ENCODE data around the gene CASR. TPM values are rescaled to one million over a fixed set of nuclear protein-coding genes. Genes with fewer than 3 reads are reported as not detected.

CASR gene
- total RNA-seq, 4 donors from 2014 or later = under 0.01 to 0.19 TPM; not detected in 2

GRCh38 chr3:122245513-122246174, 62.2 kb downstream of the CASR start:
- H3K4me1 ChIP-seq = no peaks in the 10 kb centered on the region
- no peak overlapping the region for H3K4me3 ChIP-seq
- intact Hi-C loops (cut with DNase I) = loop anchor here (10.0 kb wide), 1 partner anchor 1581 kb away; no protein-coding TSS in a partner anchor
- WGBS = 51% methylated on average over 7 of the region's 7 CpGs
- TF ChIP-seq, protein P1, sequence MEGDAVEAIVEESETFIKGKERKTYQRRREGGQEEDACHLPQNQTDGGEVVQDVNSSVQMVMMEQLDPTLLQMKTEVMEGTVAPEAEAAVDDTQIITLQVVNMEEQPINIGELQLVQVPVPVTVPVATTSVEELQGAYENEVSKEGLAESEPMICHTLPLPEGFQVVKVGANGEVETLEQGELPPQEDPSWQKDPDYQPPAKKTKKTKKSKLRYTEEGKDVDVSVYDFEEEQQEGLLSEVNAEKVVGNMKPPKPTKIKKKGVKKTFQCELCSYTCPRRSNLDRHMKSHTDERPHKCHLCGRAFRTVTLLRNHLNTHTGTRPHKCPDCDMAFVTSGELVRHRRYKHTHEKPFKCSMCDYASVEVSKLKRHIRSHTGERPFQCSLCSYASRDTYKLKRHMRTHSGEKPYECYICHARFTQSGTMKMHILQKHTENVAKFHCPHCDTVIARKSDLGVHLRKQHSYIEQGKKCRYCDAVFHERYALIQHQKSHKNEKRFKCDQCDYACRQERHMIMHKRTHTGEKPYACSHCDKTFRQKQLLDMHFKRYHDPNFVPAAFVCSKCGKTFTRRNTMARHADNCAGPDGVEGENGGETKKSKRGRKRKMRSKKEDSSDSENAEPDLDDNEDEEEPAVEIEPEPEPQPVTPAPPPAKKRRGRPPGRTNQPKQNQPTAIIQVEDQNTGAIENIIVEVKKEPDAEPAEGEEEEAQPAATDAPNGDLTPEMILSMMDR (IDR thresholded peaks at IDR 0.05) = no peak
- TF ChIP-seq POLR2AphosphoS5 (IDR thresholded peaks at IDR 0.05) (no peak), POLR2A (IDR thresholded peaks at IDR 0.05; ENCODE audit: low read depth) (no peak), EP300 (IDR thresholded peaks at IDR 0.05) (no peak)
- H3K9me3 ChIP-seq = no peaks in the 10 kb centered on the region
- no peaks in the 10 kb centered on the region for H3K27me3 ChIP-seq
- H3K27ac ChIP-seq (replicated peaks in 1 of 4) = no peak overlapping the region
- no peak for DNase-seq (ENCODE audit: extremely low spot score)
- no peaks in the 10 kb centered on the region for H3K36me3 ChIP-seq

DNA sequence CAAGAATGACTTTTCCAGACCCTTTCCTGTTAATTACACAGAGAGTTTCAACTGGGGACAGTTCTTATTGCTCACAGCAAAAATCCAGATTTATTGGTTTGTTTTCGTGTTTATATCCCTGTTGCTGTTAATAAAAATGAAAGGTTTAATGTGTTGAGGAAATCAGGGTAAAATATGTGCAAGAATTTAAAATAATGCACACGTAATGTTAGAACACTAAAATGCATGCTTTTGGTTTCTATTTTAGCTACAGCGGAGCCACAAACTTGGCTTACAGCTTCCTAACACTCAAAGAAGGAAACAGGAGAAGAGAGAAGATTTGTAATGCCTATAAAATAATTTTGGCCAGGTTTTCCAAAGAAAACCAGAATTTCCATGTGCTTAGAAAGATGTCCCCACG, 62.7 kb downstream of the CASR start:
- intact Hi-C loops (cut with DNase I) = loop anchor here (10.0 kb wide), 1 partner anchor 1581 kb away; no protein-coding TSS in a partner anchor

DNA sequence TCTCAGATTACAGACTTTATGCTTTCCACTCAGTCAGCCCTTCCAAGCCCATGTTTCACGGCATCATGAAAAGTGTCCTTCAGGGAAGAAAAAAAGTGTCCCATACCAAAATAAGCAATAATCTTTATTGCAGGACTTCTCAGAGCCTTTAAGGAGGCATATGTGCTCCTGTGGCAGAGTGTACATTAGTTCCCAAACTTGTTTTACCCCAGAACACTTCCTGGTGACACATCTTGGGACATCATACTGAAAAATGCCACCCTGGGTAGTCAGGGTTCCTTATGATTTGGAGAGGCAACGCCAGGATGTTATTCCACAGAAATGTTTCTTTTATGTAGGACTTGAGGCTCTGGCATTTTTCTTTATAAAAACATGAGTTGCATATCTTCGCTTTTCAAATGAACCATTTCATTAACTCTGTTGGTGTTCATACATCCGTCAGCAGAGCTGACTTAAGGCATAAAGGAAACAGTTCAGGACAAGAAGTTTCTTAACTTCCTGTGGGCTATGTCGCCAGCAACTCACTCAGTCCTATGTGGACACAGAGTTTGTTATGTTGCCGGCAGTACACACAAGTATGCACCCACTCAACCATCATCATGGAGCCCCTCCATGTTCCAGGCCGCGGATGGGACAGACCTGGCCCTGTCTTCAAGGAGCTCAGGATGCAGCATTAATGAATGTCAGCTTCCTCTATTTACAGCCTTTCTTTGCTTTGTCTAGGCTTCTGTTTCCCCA, 63.8 kb downstream of the CASR start:
- H3K4me3 ChIP-seq = no peak overlapping the region
- no peaks in the 10 kb centered on the region for H3K4me1 ChIP-seq
- H3K36me3 ChIP-seq = no peaks in the 10 kb centered on the region
- DNase-seq (ENCODE audit: extremely low spot score) = no peak
- intact Hi-C loops (cut with DNase I) = loop anchor here (10.0 kb wide), 1 partner anchor 1582 kb away; no protein-coding TSS in a partner anchor
- TF ChIP-seq, protein P1 (IDR thresholded peaks at IDR 0.05) = no peak
- peak overlapping the region in 3 of 4 donors; percentile 20 to 40 (median 26) for H3K27ac ChIP-seq (replicated peaks in 1 of 4)
- no peaks in the 10 kb centered on the region for H3K27me3 ChIP-seq
- 67% methylated on average over 8 of the region's 8 CpGs for WGBS
- no peaks in the 10 kb centered on the region for H3K9me3 ChIP-seq

More for the DNA sequence above, 62.7 kb downstream of the CASR start:
- H3K4me3 ChIP-seq = no peak overlapping the region
- no peaks in the 10 kb centered on the region for H3K4me1 ChIP-seq
- no peaks in the 10 kb centered on the region for H3K36me3 ChIP-seq
- TF ChIP-seq POLR2AphosphoS5 (IDR thresholded peaks at IDR 0.05) (no peak), POLR2A (IDR thresholded peaks at IDR 0.05; ENCODE audit: low read depth) (no peak), EP300 (IDR thresholded peaks at IDR 0.05) (no peak)
- TF ChIP-seq, protein P1 (IDR thresholded peaks at IDR 0.05) = no peak
- peak overlapping the region in 1 of 4 donors; percentile 26 for H3K27ac ChIP-seq (replicated peaks in 1 of 4)
- 60% methylated on average over 4 of the region's 4 CpGs for WGBS
- no peaks in the 10 kb centered on the region for H3K9me3 ChIP-seq
- H3K27me3 ChIP-seq = no peaks in the 10 kb centered on the region
- DNase-seq (ENCODE audit: extremely low spot score) = no peak

DNA sequence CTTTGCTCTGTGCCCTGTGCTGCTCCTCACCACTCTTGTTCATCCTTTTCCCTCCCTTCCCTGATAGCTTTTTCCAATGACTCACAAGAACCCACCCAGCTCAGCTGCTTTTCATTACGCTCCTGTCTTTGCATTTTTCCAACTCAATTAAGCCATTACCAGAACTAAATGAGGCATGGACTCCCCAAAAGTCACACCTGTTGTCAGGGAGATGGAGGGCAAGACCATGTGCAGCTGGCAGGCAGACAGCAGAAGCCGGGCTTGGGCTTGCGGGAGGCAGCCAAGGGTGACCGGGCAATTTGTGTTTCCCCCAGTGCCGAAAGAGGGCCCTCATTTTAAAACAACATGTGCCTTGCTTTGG, 64.3 kb downstream of the CASR start:
- Histone ChIP-seq H3K9me3 (no peaks in the 10 kb centered on the region), H3K4me3 (no peak overlapping the region), H3K27ac (replicated peaks in 1 of 4) (peak overlapping the region in 1 of 4 donors; percentile 26), H3K36me3 (no peaks in the 10 kb centered on the region), H3K27me3 (no peaks in the 10 kb centered on the region), H3K4me1 (no peaks in the 10 kb centered on the region)
- intact Hi-C loops (cut with DNase I) = loop anchor here (10.0 kb wide), 1 partner anchor 1583 kb away; no protein-coding TSS in a partner anchor
- 86% methylated on average over 5 of the region's 5 CpGs for WGBS
- TF ChIP-seq EP300 (IDR thresholded peaks at IDR 0.05) (no peak), POLR2A (IDR thresholded peaks at IDR 0.05; ENCODE audit: low read depth) (no peak), POLR2AphosphoS5 (IDR thresholded peaks at IDR 0.05) (no peak)
- TF ChIP-seq, protein P1 (IDR thresholded peaks at IDR 0.05) = no peak
- no peak for DNase-seq (ENCODE audit: extremely low spot score)
